Thyroid gland (tissue), 4 donors: ENCODE data around the gene PGBD5. TPM values are rescaled to one million over a fixed set of nuclear protein-coding genes. Genes with fewer than 3 reads are reported as not detected.

Source experiments
- DNase-seq, 2 donors: peaks; one replicate each; pipeline ENCODE4 v3.0.0-alpha.2; 2019
- H3K27ac ChIP-seq, 3 donors: fragments of 200-600 bp; sonication (generic); 1 replicate in 2 of 3; 2 replicates in 1 of 3; pipeline ENCODE4 v1.5.1; 2016 to 2019; ENCODE audit warnings: mild to moderate bottlenecking in 1 of 3, moderate library complexity in 1 of 3
- H3K27me3 ChIP-seq: fragments of 200-600 bp; sonication (generic); one replicate; pipeline ENCODE4 v1.5.1; 2019
- H3K36me3 ChIP-seq, 2 donors: fragments of 200-600 bp; sonication (generic); one replicate each; pipeline ENCODE4 v1.5.1; 2016 to 2019
- H3K4me1 ChIP-seq, 2 donors: fragments of 200-600 bp; sonication (generic); one replicate each; pipeline ENCODE4 v1.5.1; 2017 to 2019
- H3K4me3 ChIP-seq, 3 donors: fragments of 200-600 bp; sonication (generic); replicated peaks in 1 of 3; 1 replicate in 2 of 3; 2 replicates in 1 of 3; pipeline ENCODE4 v1.5.1; 2016; ENCODE audit warnings: mild to moderate bottlenecking in 1 of 3
- H3K9me3 ChIP-seq: fragments of 200-600 bp; sonication (generic); one replicate; pipeline ENCODE4 v1.5.1; 2017
- POLR2A ChIP-seq, 2 donors: fragments of 450-650 bp; IDR thresholded peaks; one replicate each; pipeline ENCODE4 v1.6.1; 2017; ENCODE audit warnings: antibody characterized with exemption in 2 of 2, mild to moderate bottlenecking in 2 of 2, moderate library complexity in 1 of 2
- WGBS, 2 donors: methylation state at CpG; one replicate each; pipeline ENCODE4 v1.1.5; 2017; 5-methylcytosine and 5-hydroxymethylcytosine counted together
- intact Hi-C: fragments of 100-400 bp; cut with DNase I; formaldehyde crosslinking; loops from one replicate; pipeline ENCODE4 v1.15.1; 2023
- total RNA-seq, 4 donors: library from RNA; depleted of rRNA; stranded (reverse); fragments of >200 nt; gene quantifications; one replicate each; pipeline ENCODE4 v1.2.3, GENCODE V29; 2016
- TF ChIP-seq, protein P1 (sequence below), 6 experiments: fragments of 200-600 bp in 3 of 6; fragments of 450-650 bp in 3 of 6; sonication (generic) in 3 of 6; IDR thresholded peaks; one replicate each; pipeline ENCODE4 v1.5.1; 2016 to 2019; ENCODE audit warnings: antibody characterized with exemption in 6 of 6, mild to moderate bottlenecking in 2 of 6, inconsistent platforms in 1 of 6, moderate library complexity in 1 of 6

The PGBD5 gene
- total RNA-seq, 4 donors from 2014 or later, result 2.7 to 14.9 (median 6.4) TPM

DNA sequence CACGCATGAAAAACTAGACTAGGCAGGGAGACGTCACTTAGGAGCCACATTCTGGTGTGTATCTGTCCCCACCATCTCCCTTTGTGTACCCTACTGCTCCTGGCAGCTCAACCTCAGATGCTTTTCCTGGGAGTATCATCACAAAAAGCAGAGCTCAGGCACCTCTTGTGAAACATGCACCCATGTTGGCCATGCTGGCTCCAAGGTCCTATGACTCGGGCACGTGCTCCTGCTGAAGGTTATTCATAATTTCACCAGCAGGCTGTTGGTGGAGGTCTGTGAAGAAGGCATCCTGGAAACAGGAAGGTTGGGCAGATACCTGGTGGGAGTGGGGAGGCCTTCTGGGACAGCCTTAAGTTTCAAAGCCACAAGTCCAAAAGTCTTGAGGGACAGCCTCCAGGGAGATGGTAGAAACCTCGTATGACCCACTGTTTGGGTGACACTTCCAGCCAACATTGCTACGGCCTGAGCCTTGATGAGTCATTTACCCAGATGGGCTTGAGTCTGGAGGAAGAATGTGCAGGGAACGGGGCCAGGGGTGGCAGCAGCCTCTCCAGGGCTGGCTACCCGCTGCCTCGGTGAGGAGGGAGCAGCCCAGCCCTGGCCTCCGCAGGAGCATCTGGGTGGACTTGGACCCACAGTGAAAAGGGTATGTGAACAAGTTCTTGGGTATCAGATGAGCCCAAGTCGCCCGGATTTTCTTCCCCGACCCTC lies 75.8 kb downstream of the PGBD5 start:
- no peak for DNase-seq
- TF ChIP-seq, protein P1, sequence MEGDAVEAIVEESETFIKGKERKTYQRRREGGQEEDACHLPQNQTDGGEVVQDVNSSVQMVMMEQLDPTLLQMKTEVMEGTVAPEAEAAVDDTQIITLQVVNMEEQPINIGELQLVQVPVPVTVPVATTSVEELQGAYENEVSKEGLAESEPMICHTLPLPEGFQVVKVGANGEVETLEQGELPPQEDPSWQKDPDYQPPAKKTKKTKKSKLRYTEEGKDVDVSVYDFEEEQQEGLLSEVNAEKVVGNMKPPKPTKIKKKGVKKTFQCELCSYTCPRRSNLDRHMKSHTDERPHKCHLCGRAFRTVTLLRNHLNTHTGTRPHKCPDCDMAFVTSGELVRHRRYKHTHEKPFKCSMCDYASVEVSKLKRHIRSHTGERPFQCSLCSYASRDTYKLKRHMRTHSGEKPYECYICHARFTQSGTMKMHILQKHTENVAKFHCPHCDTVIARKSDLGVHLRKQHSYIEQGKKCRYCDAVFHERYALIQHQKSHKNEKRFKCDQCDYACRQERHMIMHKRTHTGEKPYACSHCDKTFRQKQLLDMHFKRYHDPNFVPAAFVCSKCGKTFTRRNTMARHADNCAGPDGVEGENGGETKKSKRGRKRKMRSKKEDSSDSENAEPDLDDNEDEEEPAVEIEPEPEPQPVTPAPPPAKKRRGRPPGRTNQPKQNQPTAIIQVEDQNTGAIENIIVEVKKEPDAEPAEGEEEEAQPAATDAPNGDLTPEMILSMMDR (IDR thresholded peaks at IDR 0.05), result no peak
- TF ChIP-seq POLR2A (IDR thresholded peaks at IDR 0.05), result no peak
- Histone ChIP-seq H3K9me3 (no peaks in the 10 kb centered on the region), H3K27ac (no peak overlapping the region), H3K36me3 (no peaks in the 10 kb centered on the region), H3K4me3 (no peak overlapping the region), H3K27me3 (no peaks in the 10 kb centered on the region), H3K4me1 (peaks cover 5 to 6% of the 10 kb centered on the region in 2 donors)
- intact Hi-C loops, result no loop called here
- 90 to 94% methylated on average over 12 to 13 of the region's 13 CpGs for WGBS, 2 donors

DNA sequence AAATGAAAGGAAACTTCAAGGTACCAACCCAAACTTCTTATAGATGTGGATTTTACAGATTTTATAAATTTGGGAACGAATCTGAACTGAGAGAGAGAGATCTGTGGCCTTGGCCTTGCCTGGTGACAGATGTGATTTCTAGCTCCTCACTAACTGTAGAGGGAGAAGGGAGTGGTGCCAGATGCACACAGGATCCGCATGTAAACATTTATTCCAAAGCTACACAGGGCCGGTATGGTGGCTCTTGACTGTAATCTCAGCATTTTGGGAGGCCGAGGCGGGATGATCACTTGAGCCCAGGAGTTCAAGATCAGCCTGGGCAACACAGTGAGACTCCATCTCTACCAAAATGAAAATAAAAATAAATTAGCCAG lies 77.1 kb downstream of the PGBD5 start:
- H3K36me3 ChIP-seq, result no peaks in the 10 kb centered on the region
- TF ChIP-seq, protein P1 (IDR thresholded peaks at IDR 0.05), result no peak
- no peaks in the 10 kb centered on the region for H3K27me3 ChIP-seq
- WGBS, 2 donors, result 87 to 89% methylated on average over 5 of the region's 5 CpGs
- H3K9me3 ChIP-seq, result no peaks in the 10 kb centered on the region
- intact Hi-C loops, result no loop called here
- no peaks in the 10 kb centered on the region for H3K4me1 ChIP-seq
- no peak for DNase-seq
- H3K27ac ChIP-seq, result no peak overlapping the region
- H3K4me3 ChIP-seq, result no peak overlapping the region

DNA sequence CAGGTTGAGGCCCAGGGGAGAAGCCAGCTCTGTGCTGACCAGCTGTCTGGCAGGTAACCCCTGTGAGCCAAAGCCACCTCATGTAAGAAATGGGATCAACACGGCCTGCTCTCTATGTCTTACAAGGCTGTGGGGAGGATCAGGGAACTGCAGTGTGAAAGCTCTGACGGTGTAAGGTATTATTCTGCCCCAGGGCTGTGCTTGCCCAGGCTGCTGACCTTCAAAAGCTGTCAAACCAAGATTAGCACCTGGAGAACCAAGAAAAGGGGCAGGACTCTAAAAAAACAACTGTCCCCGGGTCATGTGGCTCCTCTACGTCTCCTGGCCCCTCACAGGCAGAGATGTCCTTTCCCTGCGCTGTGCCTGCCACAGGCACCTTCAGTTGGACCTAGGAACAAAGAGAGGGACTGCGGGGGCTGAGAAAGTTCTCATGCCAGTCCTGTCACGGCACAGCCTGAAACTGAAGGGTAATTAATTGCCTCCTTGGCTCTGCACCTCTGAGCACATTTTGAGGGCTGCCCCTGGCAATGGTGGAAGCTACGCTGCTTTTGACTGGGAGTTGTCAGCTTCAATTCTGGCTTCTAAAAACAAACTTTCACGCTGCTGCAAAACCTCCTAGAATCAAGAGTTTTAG lies 77.6 kb downstream of the PGBD5 start:
- no peak for TF ChIP-seq POLR2A (IDR thresholded peaks at IDR 0.05)
- TF ChIP-seq, protein P1 (IDR thresholded peaks at IDR 0.05), result no peak
- no peak overlapping the region for H3K4me3 ChIP-seq
- H3K36me3 ChIP-seq, result no peaks in the 10 kb centered on the region
- no peak for DNase-seq
- H3K9me3 ChIP-seq, result no peaks in the 10 kb centered on the region
- H3K27me3 ChIP-seq, result no peaks in the 10 kb centered on the region
- no peaks in the 10 kb centered on the region for H3K4me1 ChIP-seq
- intact Hi-C loops, result no loop called here
- no peak overlapping the region for H3K27ac ChIP-seq
- WGBS, 2 donors, result 74 to 80% methylated on average over 9 of the region's 9 CpGs

DNA sequence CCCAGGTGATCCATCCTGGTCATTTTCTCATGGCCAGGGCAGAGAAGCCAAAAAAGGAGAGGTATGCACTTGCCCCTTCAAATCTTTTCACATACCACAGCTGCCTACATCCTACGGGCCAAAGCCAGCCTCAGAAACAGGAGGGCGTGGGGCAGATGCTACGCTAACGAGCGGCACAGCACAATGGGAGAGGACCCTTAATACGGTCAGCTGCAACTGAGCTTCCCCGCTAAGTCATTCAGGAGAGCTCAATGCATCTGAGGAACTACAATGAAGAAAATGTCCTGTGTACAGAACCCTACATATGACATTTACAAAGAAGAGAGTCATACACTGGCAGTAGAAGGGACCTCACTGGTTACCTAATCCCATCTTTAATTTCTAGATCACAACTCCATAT lies 78.2 kb downstream of the PGBD5 start:
- Histone ChIP-seq H3K27ac (no peak overlapping the region), H3K4me1 (no peaks in the 10 kb centered on the region), H3K9me3 (no peaks in the 10 kb centered on the region), H3K4me3 (no peak overlapping the region), H3K27me3 (no peaks in the 10 kb centered on the region), H3K36me3 (no peaks in the 10 kb centered on the region)
- TF ChIP-seq POLR2A (IDR thresholded peaks at IDR 0.05), result no peak
- TF ChIP-seq, protein P1 (IDR thresholded peaks at IDR 0.05), result no peak
- intact Hi-C loops, result no loop called here
- 94 to 96% methylated on average over 7 of the region's 7 CpGs for WGBS, 2 donors
- no peak for DNase-seq

DNA sequence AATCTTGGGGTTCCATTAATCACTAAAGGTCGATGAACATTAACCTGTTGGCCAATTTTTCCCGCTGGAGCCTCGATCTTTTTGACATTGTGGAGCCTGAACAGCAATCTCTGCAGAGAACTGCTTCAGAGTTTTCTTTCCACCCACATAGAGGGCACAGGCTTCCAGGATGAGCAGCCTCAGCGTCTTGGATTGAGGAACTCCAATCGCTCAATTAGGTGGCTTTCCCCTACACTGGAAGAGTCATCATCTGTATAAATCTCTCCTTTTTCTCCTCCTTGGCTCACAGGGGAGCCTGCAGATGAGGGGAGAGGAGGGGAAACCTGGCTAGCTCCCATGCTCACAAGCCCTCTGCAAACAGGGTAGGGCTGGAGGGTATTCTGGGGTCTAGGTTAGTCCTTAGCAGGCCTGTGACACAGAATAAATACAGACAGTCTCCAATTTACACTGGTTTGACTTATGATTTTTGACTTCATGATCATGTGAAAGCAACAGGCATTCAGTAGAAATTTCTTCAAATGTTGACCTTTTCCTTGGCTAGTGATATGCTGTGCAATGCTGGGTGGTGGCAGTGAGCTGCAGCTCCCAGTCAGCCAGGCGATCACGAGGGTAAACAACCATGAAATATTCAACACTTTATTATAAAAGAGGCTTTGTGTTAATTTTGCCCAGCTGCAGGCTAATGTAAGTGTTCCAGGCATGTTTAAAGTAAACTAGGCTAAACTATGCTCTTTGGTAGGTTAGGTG lies 80.8 kb downstream of the PGBD5 start:
- intact Hi-C loops, result no loop called here
- Histone ChIP-seq H3K27me3 (no peaks in the 10 kb centered on the region), H3K36me3 (no peaks in the 10 kb centered on the region), H3K27ac (no peak overlapping the region), H3K4me1 (no peaks in the 10 kb centered on the region), H3K4me3 (no peak overlapping the region), H3K9me3 (no peaks in the 10 kb centered on the region)
- no peak for DNase-seq
- TF ChIP-seq, protein P1 (IDR thresholded peaks at IDR 0.05), result no peak
- no peak for TF ChIP-seq POLR2A (IDR thresholded peaks at IDR 0.05)
- 91% methylated on average over 7 of the region's 7 CpGs for WGBS, 2 donors
